OCI-LY7 (cell line): ENCODE measurements around the gene ZBTB20. TPM values are rescaled to one million over a fixed set of nuclear protein-coding genes. Genes with fewer than 3 reads are reported as not detected.

Experiments
- BruUV-seq: library from RNA; stranded (reverse); fragments of 400-500 nt; replicated peaks from 2 replicates; lab custom pipeline; 2021; lab: Mats Ljungman, UMichigan
- CTCF ChIA-PET: fragments of 300-600 bp; sonication (Branson Sonifier 250); formaldehyde crosslinking; loops from one replicate; lab custom pipeline; 2022; ENCODE audit warnings: antibody characterized with exemption; ENCODE audit not compliant: unreplicated experiment; lab: Charles Lee
- POLR2A ChIA-PET: fragments of 300-600 bp; sonication (Branson Sonifier 250); formaldehyde crosslinking; loops from one replicate; lab custom pipeline; 2022; ENCODE audit warnings: antibody characterized with exemption; lab: Charles Lee
- DNase-seq: peaks from one replicate; pipeline ENCODE4 v3.0.0-alpha.2; 2015; ENCODE audit warnings: low spot score
- H2AFZ ChIP-seq: fragments of 200-600 bp; sonication (generic), shearing (Covaris generic); 2 replicates; pipeline ENCODE4 v1.6.1; 2014; ENCODE audit warnings: mild to moderate bottlenecking, antibody characterized with exemption, low read length, moderate library complexity
- H3K27ac ChIP-seq: fragments of 200-600 bp; sonication (generic); 2 replicates; pipeline ENCODE4 v1.5.1; 2014; ENCODE audit warnings: mixed run types, low read depth, mild to moderate bottlenecking, moderate library complexity, low read length, inconsistent platforms; ENCODE audit not compliant: poor library complexity, severe bottlenecking
- H3K36me3 ChIP-seq: fragments of 200-600 bp; sonication (generic); 2 replicates; pipeline ENCODE4 v1.6.1; 2014; ENCODE audit warnings: mild to moderate bottlenecking, antibody characterized with exemption, low read length, moderate library complexity, mixed read lengths; ENCODE audit not compliant: insufficient read depth
- H3K4me1 ChIP-seq: fragments of 200-600 bp; sonication (generic); 2 replicates; pipeline ENCODE4 v1.5.1; 2014; ENCODE audit warnings: mild to moderate bottlenecking, low read length; ENCODE audit not compliant: insufficient read depth, poor library complexity, severe bottlenecking
- H3K4me2 ChIP-seq: fragments of 200-600 bp; sonication (generic); 2 replicates; pipeline ENCODE4 v1.6.1; 2014; ENCODE audit warnings: mild to moderate bottlenecking, low read length
- H3K4me3 ChIP-seq: fragments of 200-600 bp; sonication (generic); 2 replicates; pipeline ENCODE4 v1.5.1; 2014; ENCODE audit warnings: mild to moderate bottlenecking, low read depth, low read length; ENCODE audit not compliant: poor library complexity, severe bottlenecking
- H3K79me2 ChIP-seq: fragments of 200-600 bp; sonication (generic); 2 replicates; pipeline ENCODE4 v1.6.1; 2016; ENCODE audit warnings: low read depth, mild to moderate bottlenecking, low read length, moderate library complexity, mixed read lengths; ENCODE audit not compliant: insufficient read depth
- H3K9me2 ChIP-seq: fragments of 200-600 bp; sonication (generic); 2 replicates; pipeline ENCODE4 v1.6.1; 2016; ENCODE audit warnings: mild to moderate bottlenecking, low read length, mixed read lengths; ENCODE audit not compliant: insufficient read depth
- H3K9me3 ChIP-seq: fragments of 200-600 bp; sonication (generic); 2 replicates; pipeline ENCODE4 v1.6.1; 2014; ENCODE audit warnings: mild to moderate bottlenecking, mixed run types, low read length, mixed read lengths
- H4K20me1 ChIP-seq: fragments of 200-600 bp; sonication (generic); 2 replicates; pipeline ENCODE4 v1.6.1; 2014; ENCODE audit warnings: mild to moderate bottlenecking, antibody characterized with exemption, low read length, moderate library complexity, mixed read lengths; ENCODE audit not compliant: insufficient read depth
- EZH2phosphoT487 ChIP-seq: fragments of 200-600 bp; sonication (generic); IDR thresholded peaks from 2 replicates; pipeline ENCODE4 v1.6.1; 2018; ENCODE audit warnings: low read depth, borderline replicate concordance, mild to moderate bottlenecking, mixed run types, antibody characterized with exemption, low read length, moderate library complexity, mixed read lengths
- intact Hi-C: fragments of 100-400 bp; cut with micrococcal nuclease; formaldehyde crosslinking; loops from one replicate; pipeline ENCODE4 v1.10.0; 2022; ENCODE audit not compliant: unreplicated experiment
- total RNA-seq, 2 experiments: library from RNA; depleted of rRNA in 1 of 2; stranded (reverse); fragments of >200 nt in 1 of 2; shearing (Covaris generic) in 1 of 2; gene quantifications; 2 replicates each; pipeline ENCODE4 v1.2.3, GENCODE V29; 2014 to 2022
- TF ChIP-seq, protein P1 (sequence below): fragments of 200-600 bp; sonication (generic); conservative IDR thresholded peaks from 2 replicates; pipeline ENCODE4 v1.5.1; 2014; ENCODE audit warnings: mild to moderate bottlenecking, antibody characterized with exemption, low read length, moderate library complexity, mixed read lengths

The ZBTB20 gene
- total RNA-seq, 2 experiments from 2014 or later = 5.5 to 11.8 TPM

DNA sequence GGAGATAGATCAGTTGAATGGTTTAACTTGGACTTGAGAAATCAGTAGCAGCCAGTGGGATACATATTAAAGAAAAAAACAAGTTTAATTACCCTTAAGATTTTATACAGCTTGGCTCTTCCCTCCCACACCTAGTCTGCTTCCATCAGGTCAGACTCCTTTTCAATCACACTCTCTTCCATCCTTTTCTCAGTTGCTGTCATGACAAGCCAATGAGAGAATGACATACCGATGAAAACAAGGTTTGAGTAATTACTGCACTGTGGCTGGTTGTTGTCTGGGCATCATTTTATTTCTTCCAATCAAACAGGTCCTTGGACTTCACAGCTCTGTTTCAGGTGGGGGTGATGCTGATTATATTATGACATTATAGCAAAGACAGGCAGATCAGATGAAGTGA, 424.6 kb downstream of the ZBTB20 start:
- H3K79me2 ChIP-seq = no peaks in the 10 kb centered on the region
- no peaks in the 10 kb centered on the region for H3K9me2 ChIP-seq
- H3K9me3 ChIP-seq = no peaks in the 10 kb centered on the region
- H3K36me3 ChIP-seq = no peaks in the 10 kb centered on the region
- H3K4me2 ChIP-seq = no peak overlapping the region
- no peak for DNase-seq
- no peak for TF ChIP-seq EZH2phosphoT487
- TF ChIP-seq, protein P1, sequence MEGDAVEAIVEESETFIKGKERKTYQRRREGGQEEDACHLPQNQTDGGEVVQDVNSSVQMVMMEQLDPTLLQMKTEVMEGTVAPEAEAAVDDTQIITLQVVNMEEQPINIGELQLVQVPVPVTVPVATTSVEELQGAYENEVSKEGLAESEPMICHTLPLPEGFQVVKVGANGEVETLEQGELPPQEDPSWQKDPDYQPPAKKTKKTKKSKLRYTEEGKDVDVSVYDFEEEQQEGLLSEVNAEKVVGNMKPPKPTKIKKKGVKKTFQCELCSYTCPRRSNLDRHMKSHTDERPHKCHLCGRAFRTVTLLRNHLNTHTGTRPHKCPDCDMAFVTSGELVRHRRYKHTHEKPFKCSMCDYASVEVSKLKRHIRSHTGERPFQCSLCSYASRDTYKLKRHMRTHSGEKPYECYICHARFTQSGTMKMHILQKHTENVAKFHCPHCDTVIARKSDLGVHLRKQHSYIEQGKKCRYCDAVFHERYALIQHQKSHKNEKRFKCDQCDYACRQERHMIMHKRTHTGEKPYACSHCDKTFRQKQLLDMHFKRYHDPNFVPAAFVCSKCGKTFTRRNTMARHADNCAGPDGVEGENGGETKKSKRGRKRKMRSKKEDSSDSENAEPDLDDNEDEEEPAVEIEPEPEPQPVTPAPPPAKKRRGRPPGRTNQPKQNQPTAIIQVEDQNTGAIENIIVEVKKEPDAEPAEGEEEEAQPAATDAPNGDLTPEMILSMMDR = no peak
- ChIA-PET CTCF (no interaction called here), POLR2A (no interaction called here)
- H2AFZ ChIP-seq = no peak overlapping the region
- no peaks in the 10 kb centered on the region for H4K20me1 ChIP-seq
- BruUV-seq = no TSS peak
- intact Hi-C loops = no loop called here
- no peak overlapping the region for H3K27ac ChIP-seq
- no peak overlapping the region for H3K4me3 ChIP-seq
- no peaks in the 10 kb centered on the region for H3K4me1 ChIP-seq

DNA sequence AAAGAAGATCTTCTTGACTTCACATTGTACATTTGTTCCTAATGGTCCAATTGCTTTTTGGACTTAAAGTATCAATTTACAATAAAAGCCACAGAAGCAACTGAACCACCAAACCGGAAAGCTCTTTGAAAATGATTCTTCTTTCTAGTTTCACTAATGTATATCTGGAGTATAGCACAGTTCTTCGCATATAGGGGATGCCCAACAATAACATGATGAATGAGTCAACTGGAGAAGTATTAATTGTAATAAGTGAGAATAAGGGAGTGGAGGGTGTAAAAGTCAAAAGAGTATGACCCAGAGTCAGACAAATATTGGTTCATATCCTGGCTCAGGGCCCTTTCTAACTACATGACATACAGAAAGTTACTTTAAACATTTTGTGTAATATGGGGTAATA, 425.2 kb downstream of the ZBTB20 start:
- no peak for DNase-seq

DNA sequence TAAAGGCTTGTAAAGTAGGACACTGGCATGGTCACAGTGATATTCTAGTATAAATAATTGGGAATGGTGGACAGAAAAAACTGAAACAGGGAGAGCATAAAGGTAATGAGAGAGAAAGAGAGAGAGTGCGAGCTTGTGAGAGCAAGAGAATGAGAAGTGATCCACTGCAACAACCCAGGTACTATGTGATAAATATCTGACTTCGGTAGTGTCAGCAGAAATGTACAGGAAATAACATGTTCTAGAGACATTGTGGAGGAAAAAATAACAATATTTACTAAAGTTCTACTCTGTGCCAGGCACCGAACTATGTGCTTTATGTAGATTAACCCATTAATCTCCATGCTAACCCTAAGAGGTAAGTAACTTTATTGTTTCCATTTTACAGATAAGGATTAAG, 425.9 kb downstream of the ZBTB20 start:
- no peak for TF ChIP-seq EZH2phosphoT487
- TF ChIP-seq, protein P1 = no peak
- ChIA-PET POLR2A (interaction anchor here (0.6 kb wide), 1 partner anchor 459 kb away, joined by 3 read pairs; no protein-coding TSS in a partner anchor), CTCF (no interaction called here)
- no peak overlapping the region for H2AFZ ChIP-seq
- H3K4me1 ChIP-seq = no peaks in the 10 kb centered on the region
- no TSS peak for BruUV-seq
- H3K36me3 ChIP-seq = no peaks in the 10 kb centered on the region
- H3K4me3 ChIP-seq = no peak overlapping the region
- DNase-seq = no peak
- no peak overlapping the region for H3K27ac ChIP-seq
- no peak overlapping the region for H3K4me2 ChIP-seq
- no peaks in the 10 kb centered on the region for H3K9me3 ChIP-seq
- H3K79me2 ChIP-seq = no peaks in the 10 kb centered on the region
- no peaks in the 10 kb centered on the region for H3K9me2 ChIP-seq
- intact Hi-C loops = no loop called here
- no peaks in the 10 kb centered on the region for H4K20me1 ChIP-seq

More for the DNA sequence above, 425.2 kb downstream of the ZBTB20 start:
- ChIA-PET CTCF (no interaction called here), POLR2A (no interaction called here)
- H3K4me1 ChIP-seq = no peaks in the 10 kb centered on the region
- no peaks in the 10 kb centered on the region for H3K36me3 ChIP-seq
- no peak overlapping the region for H3K27ac ChIP-seq
- no peaks in the 10 kb centered on the region for H3K9me3 ChIP-seq
- no TSS peak for BruUV-seq
- H3K79me2 ChIP-seq = no peaks in the 10 kb centered on the region
- intact Hi-C loops = no loop called here
- H3K4me2 ChIP-seq = no peak overlapping the region
- H4K20me1 ChIP-seq = no peaks in the 10 kb centered on the region
- no peak overlapping the region for H3K4me3 ChIP-seq
- no peak overlapping the region for H2AFZ ChIP-seq
- TF ChIP-seq, protein P1 = no peak
- TF ChIP-seq EZH2phosphoT487 = no peak
- no peaks in the 10 kb centered on the region for H3K9me2 ChIP-seq
